Panc1 (cell line): ENCODE results near the gene RHEBL1. TPM values are rescaled to one million over a fixed set of nuclear protein-coding genes. Genes with fewer than 3 reads are reported as not detected.

ENCODE experiments used
- ATAC-seq: fragments of 200-7000 bp; cut with Tn5 transposase; 2 replicates; pipeline ENCODE4 v1.9.1; 2020; ENCODE audit warnings: mild to moderate bottlenecking, moderate library complexity
- BruUV-seq: library from RNA; stranded (reverse); fragments of 400-500 nt; replicated peaks from 2 replicates; lab custom pipeline; 2021; lab: Mats Ljungman, UMichigan
- CTCF ChIA-PET: fragments of 300-600 bp; sonication (Branson Sonifier 250); formaldehyde crosslinking; loops from one replicate; lab custom pipeline; 2022; ENCODE audit warnings: antibody characterized with exemption; lab: Charles Lee
- POLR2A ChIA-PET: fragments of 300-600 bp; sonication (Branson Sonifier 250); formaldehyde crosslinking; loops from one replicate; lab custom pipeline; 2022; ENCODE audit warnings: antibody characterized with exemption; lab: Charles Lee
- DNase-seq: peaks from one replicate; pipeline ENCODE4 v3.0.0-alpha.2; 2010; ENCODE audit warnings: low read depth, low spot score
- H3K27ac ChIP-seq: 2 replicates; pipeline ENCODE4 v1.5.1; 2011; ENCODE audit warnings: mild to moderate bottlenecking, low read length, inconsistent platforms
- H3K27me3 ChIP-seq: fragments of 200-500 bp; sonication (Bioruptor generic); 2 replicates; pipeline ENCODE4 v1.6.0; 2014; ENCODE audit warnings: low read length, inconsistent platforms; ENCODE audit not compliant: control insufficient read depth, insufficient read depth
- H3K36me3 ChIP-seq: fragments of 200-500 bp; sonication (Bioruptor generic); 2 replicates; pipeline ENCODE4 v1.5.1; 2014; ENCODE audit warnings: inconsistent platforms, mild to moderate bottlenecking, low read length, moderate library complexity; ENCODE audit not compliant: control insufficient read depth, insufficient read depth
- H3K4me1 ChIP-seq: 2 replicates; pipeline ENCODE4 v1.5.1; 2011; ENCODE audit warnings: inconsistent platforms, mild to moderate bottlenecking, low read length, moderate library complexity; ENCODE audit not compliant: control insufficient read depth, insufficient read depth
- H3K4me3 ChIP-seq, 2 experiments: 2 replicates each; pipeline ENCODE4 v1.5.1; 2011 to 2012; ENCODE audit warnings: low read depth in 2 of 2, low read length in 2 of 2, mild to moderate bottlenecking in 2 of 2, inconsistent platforms in 1 of 2, moderate library complexity in 1 of 2
- H3K9me3 ChIP-seq: fragments of 200-500 bp; sonication (Bioruptor generic); 2 replicates; pipeline ENCODE4 v1.5.1; 2014; ENCODE audit warnings: low read depth, mild to moderate bottlenecking, inconsistent platforms, low read length, moderate library complexity; ENCODE audit not compliant: control insufficient read depth, insufficient read depth
- CTCF ChIP-seq: fragments of 450-650 bp; IDR thresholded peaks from 2 replicates; pipeline ENCODE4 v1.5.1; 2017; ENCODE audit warnings: mild to moderate bottlenecking
- POLR2AphosphoS5 ChIP-seq: IDR thresholded peaks from 2 replicates; pipeline ENCODE4 v1.6.1; 2012; ENCODE audit warnings: mild to moderate bottlenecking, low read depth, low read length, moderate library complexity
- SIN3A ChIP-seq: IDR thresholded peaks from 2 replicates; pipeline ENCODE4 v1.6.1; 2012; ENCODE audit warnings: low read depth, mild to moderate bottlenecking, low read length, moderate library complexity, borderline replicate concordance; ENCODE audit not compliant: insufficient read depth
- TCF7L2 ChIP-seq: IDR thresholded peaks from 2 replicates; pipeline ENCODE4 v1.6.1; 2011; ENCODE audit warnings: mild to moderate bottlenecking, low read depth, low read length, inconsistent platforms
- in situ Hi-C: cut with HindIII; loops from 2 replicates; pipeline ENCODE4 v1.10.0; 2016; ENCODE audit warnings: low sequenced_read_pairs, low pct_unique_long_range_greater_than_20kb
- intact Hi-C: fragments of 100-400 bp; cut with micrococcal nuclease; formaldehyde crosslinking; loops from one replicate; pipeline ENCODE4 v1.10.0; 2022; ENCODE audit not compliant: unreplicated experiment
- total RNA-seq: library from RNA; stranded (reverse); gene quantifications from one replicate; pipeline ENCODE4 v1.2.1, GENCODE V29; 2021; ENCODE audit not compliant: unreplicated experiment
- TF ChIP-seq, protein P1 (sequence below), 2 experiments: IDR thresholded peaks; 2 replicates each; pipeline ENCODE4 v1.6.1; 2011 to 2012; ENCODE audit warnings: low read depth in 2 of 2, control low read depth in 1 of 2, low read length in 1 of 2, mild to moderate bottlenecking in 1 of 2, moderate library complexity in 1 of 2; ENCODE audit not compliant: insufficient read depth in 1 of 2

RHEBL1 gene
- total RNA-seq, 1 experiment from 2014 or later, result 4.7 TPM

DNA sequence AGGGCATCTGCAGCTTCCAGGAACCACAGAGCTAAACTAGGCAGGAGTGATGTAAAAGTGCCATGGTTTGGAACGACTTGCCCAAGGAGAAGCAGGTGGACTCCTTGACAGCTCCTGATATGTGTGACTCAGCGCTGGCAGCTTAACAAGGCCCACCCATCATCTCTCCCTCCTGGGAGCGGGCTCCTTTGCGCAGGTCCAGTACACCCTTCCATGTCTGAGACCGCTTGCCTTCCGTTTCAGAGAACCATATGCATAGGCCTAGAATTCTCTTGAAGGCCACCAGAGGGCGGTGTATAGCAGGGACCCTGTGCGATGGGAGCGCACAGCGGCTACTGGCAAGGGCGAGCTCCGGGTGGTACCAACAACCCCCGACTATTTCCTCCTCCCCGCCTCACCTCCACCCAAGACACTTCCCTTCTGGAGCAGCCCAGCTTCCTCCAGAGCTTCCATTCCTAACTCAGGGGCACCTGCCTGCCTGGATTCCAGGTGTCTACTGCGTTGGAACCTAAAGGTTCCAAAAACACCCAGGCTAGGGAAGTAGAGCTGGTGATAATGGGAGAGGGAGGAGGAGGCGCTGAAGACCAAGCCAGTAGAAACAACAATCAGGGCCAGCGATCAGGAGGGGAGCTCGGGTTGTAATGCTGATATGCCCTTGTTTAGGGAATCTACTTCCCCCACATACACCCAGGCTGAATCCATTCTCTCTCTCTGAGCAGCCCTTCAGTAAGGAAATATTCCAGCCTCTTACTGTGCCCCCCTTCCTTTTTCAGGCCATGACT lies 18.6 kb upstream of the RHEBL1 start:
- Histone ChIP-seq H3K4me1 (peaks cover 31% of the 10 kb centered on the region), H3K36me3 (no peaks in the 10 kb centered on the region), H3K27me3 (no peaks in the 10 kb centered on the region), H3K27ac (0 out of 2 replicates have a peak overlapping the region, but pooled peaks have one; percentile 57), H3K9me3 (no peaks in the 10 kb centered on the region), H3K4me3 (peak overlapping the region; percentile 13 to 37)
- peak; percentile 55 for DNase-seq
- BruUV-seq, result no TSS peak
- intact Hi-C loops, result no loop called here
- TF ChIP-seq SIN3A, result no peak
- peak; percentile 94 for TF ChIP-seq CTCF
- TF ChIP-seq, protein P1, sequence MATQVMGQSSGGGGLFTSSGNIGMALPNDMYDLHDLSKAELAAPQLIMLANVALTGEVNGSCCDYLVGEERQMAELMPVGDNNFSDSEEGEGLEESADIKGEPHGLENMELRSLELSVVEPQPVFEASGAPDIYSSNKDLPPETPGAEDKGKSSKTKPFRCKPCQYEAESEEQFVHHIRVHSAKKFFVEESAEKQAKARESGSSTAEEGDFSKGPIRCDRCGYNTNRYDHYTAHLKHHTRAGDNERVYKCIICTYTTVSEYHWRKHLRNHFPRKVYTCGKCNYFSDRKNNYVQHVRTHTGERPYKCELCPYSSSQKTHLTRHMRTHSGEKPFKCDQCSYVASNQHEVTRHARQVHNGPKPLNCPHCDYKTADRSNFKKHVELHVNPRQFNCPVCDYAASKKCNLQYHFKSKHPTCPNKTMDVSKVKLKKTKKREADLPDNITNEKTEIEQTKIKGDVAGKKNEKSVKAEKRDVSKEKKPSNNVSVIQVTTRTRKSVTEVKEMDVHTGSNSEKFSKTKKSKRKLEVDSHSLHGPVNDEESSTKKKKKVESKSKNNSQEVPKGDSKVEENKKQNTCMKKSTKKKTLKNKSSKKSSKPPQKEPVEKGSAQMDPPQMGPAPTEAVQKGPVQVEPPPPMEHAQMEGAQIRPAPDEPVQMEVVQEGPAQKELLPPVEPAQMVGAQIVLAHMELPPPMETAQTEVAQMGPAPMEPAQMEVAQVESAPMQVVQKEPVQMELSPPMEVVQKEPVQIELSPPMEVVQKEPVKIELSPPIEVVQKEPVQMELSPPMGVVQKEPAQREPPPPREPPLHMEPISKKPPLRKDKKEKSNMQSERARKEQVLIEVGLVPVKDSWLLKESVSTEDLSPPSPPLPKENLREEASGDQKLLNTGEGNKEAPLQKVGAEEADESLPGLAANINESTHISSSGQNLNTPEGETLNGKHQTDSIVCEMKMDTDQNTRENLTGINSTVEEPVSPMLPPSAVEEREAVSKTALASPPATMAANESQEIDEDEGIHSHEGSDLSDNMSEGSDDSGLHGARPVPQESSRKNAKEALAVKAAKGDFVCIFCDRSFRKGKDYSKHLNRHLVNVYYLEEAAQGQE (IDR thresholded peaks at IDR 0.05; ENCODE audit: insufficient read depth in 1 of 2, low read depth in 2 of 2, low read length in 1 of 2), result 0 out of 4 replicates have a peak, but pooled peaks of 1 of the 2 experiments have one; percentile 11
- CTCF ChIA-PET, result interaction anchor here (0.5 to 3.6 kb wide), 16 partner anchors 9 to 147 kb away, joined by 3 to 47 read pairs (median 4); partner anchors contain the start of gene RHEBL1
- ATAC-seq, result peak; percentile 85
- in situ Hi-C loops, result no loop called here
- POLR2A ChIA-PET, result interaction anchor here (0.5 to 0.7 kb wide), 3 partner anchors 43 to 536 kb away, joined by 3 to 5 read pairs (median 4); partner anchors contain the start of gene TUBA1B

GRCh38 chr12:49086116-49086515 lies 16.3 kb upstream of the RHEBL1 start:
- DNase-seq (no peak), ATAC-seq (no peak)
- Histone ChIP-seq H3K27me3 (no peaks in the 10 kb centered on the region), H3K27ac (no peak overlapping the region), H3K36me3 (no peaks in the 10 kb centered on the region), H3K9me3 (no peaks in the 10 kb centered on the region), H3K4me3 (no peak overlapping the region), H3K4me1 (peaks cover 12% of the 10 kb centered on the region)
- no peak for TF ChIP-seq POLR2AphosphoS5
- TF ChIP-seq, protein P1 (IDR thresholded peaks at IDR 0.05; ENCODE audit: insufficient read depth in 1 of 2, low read depth in 2 of 2, low read length in 1 of 2), result no peak
- no peak for TF ChIP-seq SIN3A
- no peak for TF ChIP-seq TCF7L2
- TF ChIP-seq CTCF, result no peak
- ChIA-PET POLR2A (no interaction called here), CTCF (interaction anchor here (1.0 kb wide), 1 partner anchor 12 kb away, joined by 6 read pairs; no protein-coding TSS in a partner anchor)
- BruUV-seq, result no TSS peak
- intact Hi-C loops, result no loop called here
- in situ Hi-C loops, result no loop called here
